Measurements from ENCODE around the gene KIF25. TPM values are rescaled to one million over a fixed set of nuclear protein-coding genes. Genes with fewer than 3 reads are reported as not detected.

KIF25 gene
- total RNA-seq, 1 donor from 2014 or later, result not detected

DNA sequence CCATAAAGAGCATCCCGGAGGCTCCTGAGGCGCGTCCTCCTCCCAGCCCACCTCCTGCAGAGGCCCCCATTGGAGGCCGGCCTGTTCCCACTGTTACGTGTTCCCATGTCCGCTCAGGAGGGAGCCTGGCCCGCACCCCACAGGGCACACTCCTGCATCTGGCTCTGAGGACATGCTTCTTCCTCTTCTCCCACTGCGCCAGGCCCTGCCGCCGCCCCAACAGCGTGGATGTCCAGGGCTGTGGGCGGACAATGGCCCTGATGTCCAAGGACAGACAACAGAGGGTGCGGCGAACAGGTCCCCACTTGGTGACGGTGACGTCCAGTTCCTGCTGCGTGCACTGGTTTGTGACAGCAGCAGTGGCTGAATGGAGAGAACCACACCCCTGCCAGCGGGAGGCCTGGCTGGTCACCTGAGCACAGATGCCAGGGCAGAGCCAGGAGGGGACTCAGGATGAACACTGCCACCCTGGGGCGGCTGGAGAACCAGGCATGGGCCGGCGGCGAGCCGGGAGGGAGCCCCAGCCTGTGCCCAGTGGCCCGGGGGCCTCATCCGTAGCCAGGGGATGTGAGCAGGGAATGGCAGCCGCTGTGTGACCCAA, 54.9 kb downstream of the KIF25 start:
- Mint-ChIP-seq H3K4me1 (ENCODE audit: unreplicated experiment) (no peaks in the 10 kb centered on the region), H3K27ac (ENCODE audit: unreplicated experiment) (no peak overlapping the region), H3K4me3 (ENCODE audit: unreplicated experiment) (no peak overlapping the region), H3K27me3 (ENCODE audit: unreplicated experiment) (peaks cover 2% of the 10 kb centered on the region), H3K9me3 (ENCODE audit: unreplicated experiment) (no peaks in the 10 kb centered on the region), H3K36me3 (ENCODE audit: low read depth, unreplicated experiment) (no peaks in the 10 kb centered on the region)
- TF ChIP-seq, protein P1, sequence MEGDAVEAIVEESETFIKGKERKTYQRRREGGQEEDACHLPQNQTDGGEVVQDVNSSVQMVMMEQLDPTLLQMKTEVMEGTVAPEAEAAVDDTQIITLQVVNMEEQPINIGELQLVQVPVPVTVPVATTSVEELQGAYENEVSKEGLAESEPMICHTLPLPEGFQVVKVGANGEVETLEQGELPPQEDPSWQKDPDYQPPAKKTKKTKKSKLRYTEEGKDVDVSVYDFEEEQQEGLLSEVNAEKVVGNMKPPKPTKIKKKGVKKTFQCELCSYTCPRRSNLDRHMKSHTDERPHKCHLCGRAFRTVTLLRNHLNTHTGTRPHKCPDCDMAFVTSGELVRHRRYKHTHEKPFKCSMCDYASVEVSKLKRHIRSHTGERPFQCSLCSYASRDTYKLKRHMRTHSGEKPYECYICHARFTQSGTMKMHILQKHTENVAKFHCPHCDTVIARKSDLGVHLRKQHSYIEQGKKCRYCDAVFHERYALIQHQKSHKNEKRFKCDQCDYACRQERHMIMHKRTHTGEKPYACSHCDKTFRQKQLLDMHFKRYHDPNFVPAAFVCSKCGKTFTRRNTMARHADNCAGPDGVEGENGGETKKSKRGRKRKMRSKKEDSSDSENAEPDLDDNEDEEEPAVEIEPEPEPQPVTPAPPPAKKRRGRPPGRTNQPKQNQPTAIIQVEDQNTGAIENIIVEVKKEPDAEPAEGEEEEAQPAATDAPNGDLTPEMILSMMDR (IDR thresholded peaks at IDR 0.05; ENCODE audit: unreplicated experiment), result no peak
- DNase-seq (ENCODE audit: low spot score), result no peak

DNA sequence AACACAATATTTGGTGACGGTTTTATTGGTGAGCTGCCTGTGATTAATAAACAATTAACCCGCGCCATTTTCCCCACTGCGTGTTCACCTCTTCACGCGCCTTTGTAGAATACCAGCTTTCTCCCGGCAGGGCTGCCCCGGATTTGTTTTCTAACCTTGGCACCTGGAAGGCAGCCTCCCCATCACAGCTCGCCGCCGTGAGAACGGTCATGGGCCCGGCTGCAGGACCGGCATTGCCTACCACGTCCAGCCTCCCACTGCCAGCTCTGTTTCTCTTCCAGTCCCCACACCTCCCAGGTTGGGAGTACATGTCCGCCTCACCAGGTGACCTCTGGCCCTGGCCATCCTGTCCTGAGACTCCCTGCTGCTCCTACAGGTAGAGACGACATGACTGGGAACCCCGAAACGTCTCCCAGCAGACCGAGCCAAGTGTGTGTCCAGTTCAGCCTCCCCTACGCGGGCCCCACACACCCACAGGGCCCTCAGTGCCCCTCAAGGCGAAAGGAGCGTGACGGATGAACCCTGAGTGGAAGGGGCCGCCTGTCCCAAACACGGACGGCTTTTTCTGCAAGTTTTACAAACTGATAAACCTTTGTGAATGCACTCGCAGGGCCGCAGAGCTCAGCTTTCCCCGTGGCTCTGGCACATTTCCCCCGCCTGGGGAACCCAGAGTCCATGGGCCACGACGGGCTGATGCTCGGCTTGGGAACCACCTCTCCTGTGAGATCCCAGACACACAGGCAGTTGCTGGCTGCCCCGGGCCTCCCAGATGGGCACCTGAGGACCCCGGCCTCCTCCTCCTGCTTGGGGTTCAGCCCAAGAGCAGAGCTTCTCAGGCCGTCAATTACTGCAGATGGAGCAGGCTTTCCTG, 55.9 kb downstream of the KIF25 start:
- no peaks in the 10 kb centered on the region for H3K4me1 Mint-ChIP-seq (ENCODE audit: unreplicated experiment)
- no peak overlapping the region for H3K27ac Mint-ChIP-seq (ENCODE audit: unreplicated experiment)
- H3K4me3 Mint-ChIP-seq (ENCODE audit: unreplicated experiment), result no peak overlapping the region
- H3K9me3 Mint-ChIP-seq (ENCODE audit: unreplicated experiment), result no peaks in the 10 kb centered on the region
- no peak for DNase-seq (ENCODE audit: low spot score)
- H3K36me3 Mint-ChIP-seq (ENCODE audit: low read depth, unreplicated experiment), result no peaks in the 10 kb centered on the region
- TF ChIP-seq, protein P1 (IDR thresholded peaks at IDR 0.05; ENCODE audit: unreplicated experiment), result no peak
- peaks cover 2% of the 10 kb centered on the region for H3K27me3 Mint-ChIP-seq (ENCODE audit: unreplicated experiment)

DNA sequence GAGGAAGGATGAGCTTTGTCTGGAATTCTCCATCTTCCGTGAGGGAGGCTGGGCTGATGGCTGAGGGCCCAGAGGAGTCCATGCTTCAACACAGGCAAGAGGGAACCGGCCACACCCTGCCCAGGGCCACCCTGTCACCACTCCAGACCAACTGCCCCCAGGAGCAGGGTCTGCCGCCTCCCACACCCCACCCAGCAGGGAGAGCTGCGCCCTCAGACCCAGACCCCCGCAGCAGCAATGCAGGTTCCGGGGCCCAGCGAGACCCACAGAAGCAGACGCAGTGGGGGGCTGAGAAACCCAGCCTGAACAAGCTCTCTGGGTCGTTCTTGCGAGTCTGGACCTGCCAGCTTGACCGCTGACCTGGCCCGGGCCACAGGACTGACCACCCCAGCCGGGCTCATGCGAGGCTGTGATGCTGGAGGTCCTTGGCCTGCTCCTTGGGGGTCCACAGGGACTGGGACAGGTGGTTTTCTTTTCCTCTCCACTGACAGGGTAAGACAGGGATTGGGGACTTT, 56.5 kb downstream of the KIF25 start:
- Mint-ChIP-seq H3K4me1 (ENCODE audit: unreplicated experiment) (no peaks in the 10 kb centered on the region), H3K9me3 (ENCODE audit: unreplicated experiment) (no peaks in the 10 kb centered on the region), H3K27me3 (ENCODE audit: unreplicated experiment) (peaks cover 2% of the 10 kb centered on the region), H3K36me3 (ENCODE audit: low read depth, unreplicated experiment) (no peaks in the 10 kb centered on the region), H3K4me3 (ENCODE audit: unreplicated experiment) (no peak overlapping the region), H3K27ac (ENCODE audit: unreplicated experiment) (no peak overlapping the region)
- TF ChIP-seq, protein P1 (IDR thresholded peaks at IDR 0.05; ENCODE audit: unreplicated experiment), result no peak
- no peak for DNase-seq (ENCODE audit: low spot score)

- Mint-ChIP-seq H3K4me3 (ENCODE audit: unreplicated experiment) (no peak overlapping the region), H3K27me3 (ENCODE audit: unreplicated experiment) (no peaks in the 10 kb centered on the region), H3K9me3 (ENCODE audit: unreplicated experiment) (no peaks in the 10 kb centered on the region), H3K36me3 (ENCODE audit: low read depth, unreplicated experiment) (no peaks in the 10 kb centered on the region), H3K27ac (ENCODE audit: unreplicated experiment) (no peak overlapping the region), H3K4me1 (ENCODE audit: unreplicated experiment) (no peaks in the 10 kb centered on the region)
- DNase-seq (ENCODE audit: low spot score), result no peak
- TF ChIP-seq, protein P1 (IDR thresholded peaks at IDR 0.05; ENCODE audit: unreplicated experiment), result no peak
Measured at GRCh38 chr6:168054765-168055560, 57.5 kb downstream of the KIF25 start.

Measured in endothelial cell (in vitro differentiated cells).